Ectodermal cell (in vitro differentiated cells): Measurements from ENCODE around the gene RAB33A.
"Not testable (repeated sequence)": the region's sequence is repeated elsewhere in the genome, so short reads cannot be mapped to it uniquely, and the experiment has no call there.

Experiments used
- H3K27ac ChIP-seq: 2 replicates; pipeline ENCODE4 v1.7.0; 2013; ENCODE audit warnings: mild to moderate bottlenecking, low read depth, low read length; ENCODE audit not compliant: insufficient read depth, poor library complexity, severe bottlenecking
- H3K27me3 ChIP-seq: 2 replicates; pipeline ENCODE4 v1.7.0; 2013; ENCODE audit warnings: mild to moderate bottlenecking, low read length; ENCODE audit not compliant: insufficient read depth, control insufficient read depth, poor library complexity, severe bottlenecking
- H3K36me3 ChIP-seq: one replicate; pipeline ENCODE4 v1.7.0; 2013; ENCODE audit warnings: low read length; ENCODE audit not compliant: control insufficient read depth, insufficient read depth
- H3K4me1 ChIP-seq: one replicate; pipeline ENCODE4 v1.7.0; 2013; ENCODE audit warnings: low read length; ENCODE audit not compliant: control insufficient read depth, insufficient read depth
- H3K4me3 ChIP-seq: 2 replicates; pipeline ENCODE4 v1.7.0; 2013; ENCODE audit warnings: low read depth, low read length, control low read depth; ENCODE audit not compliant: insufficient read depth
- H3K9me3 ChIP-seq: 2 replicates; pipeline ENCODE4 v1.7.0; 2013; ENCODE audit warnings: mild to moderate bottlenecking, low read length, moderate library complexity; ENCODE audit not compliant: control insufficient read depth
- WGBS, 2 experiments: methylation state at CpG; one replicate each; pipeline ENCODE4 v1.1.7; 2013; ENCODE audit warnings: missing lambda C conversion rate in 2 of 2; 5-methylcytosine and 5-hydroxymethylcytosine counted together

Gene RAB33A

DNA sequence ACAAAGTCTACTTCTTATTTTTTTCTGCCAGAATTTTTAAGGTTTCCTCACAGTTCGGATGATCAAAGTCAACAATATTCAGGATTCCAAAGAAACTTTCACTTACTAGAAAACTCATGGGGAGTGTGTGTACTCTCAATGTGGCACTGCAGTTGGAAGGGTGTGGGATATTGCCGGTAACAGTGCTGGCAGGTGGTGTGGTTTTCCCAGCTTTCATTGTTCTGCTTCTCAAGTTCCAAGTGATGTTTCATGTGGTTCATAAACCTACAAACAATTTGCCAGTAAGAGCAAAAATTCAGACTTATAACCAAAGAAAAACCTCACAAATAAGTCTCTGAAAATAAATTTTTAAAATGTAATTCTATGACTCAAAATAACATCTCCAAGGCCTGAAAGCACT, 57.1 kb downstream of the RAB33A start:
- Histone ChIP-seq H3K36me3 (peaks cover 8% of the 10 kb centered on the region), H3K9me3 (no peaks in the 10 kb centered on the region), H3K27me3 (no peaks in the 10 kb centered on the region), H3K4me1 (no peaks in the 10 kb centered on the region), H3K27ac (no peak overlapping the region), H3K4me3 (no peak overlapping the region)
- 100% methylated on average over 2 of the region's 2 CpGs; no CpG with 5 or more reads in 1 of the 2 experiments for WGBS, 2 experiments

DNA sequence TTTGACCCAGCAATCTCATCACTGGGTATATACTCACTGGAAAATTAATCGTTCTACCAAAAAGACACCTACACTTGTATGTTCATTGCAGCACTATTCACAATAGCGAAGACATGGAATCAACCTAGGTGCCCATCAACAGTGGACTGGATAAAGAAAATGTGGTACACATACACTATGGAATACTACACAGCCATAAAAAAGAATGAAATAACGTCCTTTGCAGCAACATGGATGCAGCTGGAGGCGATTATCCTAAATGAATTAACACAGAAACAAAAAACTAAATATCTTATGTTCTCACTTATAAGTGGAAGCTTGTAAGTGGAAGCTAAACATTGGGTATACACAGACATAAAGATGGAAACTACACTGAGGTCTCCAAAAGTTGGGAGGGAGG, 59.4 kb downstream of the RAB33A start:
- not testable (repeated sequence) for H3K4me3 ChIP-seq, H3K36me3 ChIP-seq, H3K27ac ChIP-seq, H3K27me3 ChIP-seq, H3K4me1 ChIP-seq, H3K9me3 ChIP-seq
- WGBS, 2 experiments: 92 to 100% methylated on average over 1 to 4 of the region's 4 CpGs
